SIG-M5 (cell line): ENCODE measurements around the gene SMS.

Experiments used
- DNase-seq: peaks from one replicate; lab custom pipeline; 2025; lab: John Stamatoyannopoulos, UW

The SMS gene

GRCh38 chrX:21978346-21978745, 37.8 kb downstream of the SMS start:
- DNase-seq, result no peak

GRCh38 chrX:21982311-21982710, 41.8 kb downstream of the SMS start:
- no peak for DNase-seq

GRCh38 chrX:21985332-21985777, 44.8 kb downstream of the SMS start:
- no peak for DNase-seq

- DNase-seq, result no peak
Measured at GRCh38 chrX:21986596-21986995, 46.1 kb downstream of the SMS start.

GRCh38 chrX:21989384-21989783, 48.9 kb downstream of the SMS start:
- DNase-seq, result no peak

GRCh38 chrX:21990832-21991231, 50.3 kb downstream of the SMS start:
- no peak for DNase-seq

GRCh38 chrX:21991504-21991903, 51.0 kb downstream of the SMS start:
- DNase-seq, result no peak

GRCh38 chrX:21993265-21993664, 52.8 kb downstream of the SMS start:
- DNase-seq, result no peak

- DNase-seq, result no peak
Measured at GRCh38 chrX:21996872-21997455, 56.5 kb downstream of the SMS start.

GRCh38 chrX:21998037-21998436, 57.5 kb downstream of the SMS start:
- no peak for DNase-seq

GRCh38 chrX:22004866-22005265, 64.4 kb downstream of the SMS start:
- DNase-seq, result no peak

GRCh38 chrX:22012051-22012450, 71.5 kb downstream of the SMS start:
- no peak for DNase-seq

GRCh38 chrX:22012931-22013330, 72.4 kb downstream of the SMS start:
- no peak for DNase-seq

- DNase-seq, result no peak
Measured at GRCh38 chrX:22015139-22015750, 74.7 kb downstream of the SMS start.

- no peak for DNase-seq
Measured at GRCh38 chrX:22021751-22022324, 81.3 kb downstream of the SMS start.

GRCh38 chrX:22024577-22024976, 84.1 kb downstream of the SMS start:
- DNase-seq, result no peak

GRCh38 chrX:22025751-22026150, 85.2 kb downstream of the SMS start:
- no peak for DNase-seq

GRCh38 chrX:22026731-22027130, 86.2 kb downstream of the SMS start:
- DNase-seq, result no peak

- no peak for DNase-seq
Measured at GRCh38 chrX:22032084-22032483, 91.6 kb downstream of the SMS start, which contains the start of gene PHEX. Gene PHEX (plus strand): TSS chrX:22032325. CDS start chrX:22033006, 681 bp downstream.

GRCh38 chrX:22032506-22032905, 92.0 kb downstream of the SMS start:
- no peak for DNase-seq

GRCh38 chrX:22033818-22034217, 93.3 kb downstream of the SMS start:
- no peak for DNase-seq

- no peak for DNase-seq
Measured at GRCh38 chrX:22035236-22035635, 94.7 kb downstream of the SMS start.

- no peak for DNase-seq
Measured at GRCh38 chrX:22037225-22037624, 96.7 kb downstream of the SMS start.
